ENCODE results near the gene MYL6. TPM values are rescaled to one million over a fixed set of nuclear protein-coding genes. Genes with fewer than 3 reads are reported as not detected.

The MYL6 gene
- total RNA-seq, 1 experiment from 2014 or later: 932 TPM

DNA sequence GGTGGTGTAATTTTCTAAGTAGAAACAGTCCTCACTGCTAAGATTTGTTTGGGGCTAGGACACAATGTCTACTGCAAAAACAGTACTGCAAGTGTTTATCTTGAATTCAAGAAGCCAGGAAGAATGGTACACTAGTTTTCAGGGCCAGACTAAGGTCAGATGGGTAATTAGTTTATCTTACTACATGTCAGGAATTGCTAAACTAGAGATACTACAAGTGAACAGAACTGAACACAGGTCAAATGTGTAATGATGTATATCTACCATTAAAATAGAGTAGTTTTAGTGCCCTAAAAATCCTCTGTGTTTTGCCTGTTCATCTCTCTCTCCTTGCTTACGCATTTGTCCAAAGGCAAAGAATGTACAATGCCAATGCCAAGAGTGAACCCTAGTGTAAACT, 44.1 kb upstream of the MYL6 start (continued):
- TF ChIP-seq TEAD4 (CRISPR knock-in tag; IDR thresholded peaks at IDR 0.05): no peak

DNA sequence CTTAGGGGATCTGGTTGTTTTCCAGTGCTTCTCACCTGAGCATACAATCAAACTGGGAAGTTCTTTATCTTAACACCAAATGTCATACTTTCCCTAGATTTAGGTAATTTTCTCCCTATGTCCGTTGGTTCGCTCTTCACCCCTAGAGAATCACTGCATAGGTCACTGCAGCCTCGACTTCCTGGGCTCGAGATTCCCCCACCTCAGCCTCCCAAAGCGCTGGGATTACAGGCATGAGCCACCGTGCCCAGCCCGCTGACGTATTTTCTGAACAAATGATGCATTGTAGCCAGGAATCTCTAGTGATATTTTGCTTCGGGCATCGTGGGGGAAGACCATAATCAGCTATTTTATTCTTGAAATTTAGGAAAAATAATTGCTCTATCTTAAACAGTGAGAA, 42.8 kb upstream of the MYL6 start:
- no peaks in the 10 kb centered on the region for H3K9me3 Mint-ChIP-seq
- peaks cover 21% of the 10 kb centered on the region for H3K4me1 Mint-ChIP-seq
- CTCF ChIA-PET: interaction anchor here (0.8 to 1.2 kb wide), 3 partner anchors 11 to 74 kb away, joined by 3 to 4 read pairs (median 3); partner anchors contain the start of gene SMARCC2
- POLR2A ChIA-PET: interaction anchor here (0.7 to 1.8 kb wide), 3 partner anchors 11 to 74 kb away, joined by 3 to 8 read pairs (median 3); partner anchors contain the start of genes PA2G4 and SMARCC2
- DNase-seq (ENCODE audit: low spot score): no peak
- peaks cover 50% of the 10 kb centered on the region for H3K36me3 Mint-ChIP-seq
- ATAC-seq: no peak
- peak overlapping the region; percentile 100 for H3K27ac Mint-ChIP-seq
- H3K27me3 Mint-ChIP-seq (ENCODE audit: low read depth): no peaks in the 10 kb centered on the region
- H3K4me3 Mint-ChIP-seq: peak overlapping the region; percentile 100
- TF ChIP-seq ZNF121 (CRISPR knock-in tag; IDR thresholded peaks at IDR 0.05) (no peak), PRRX2 (CRISPR knock-in tag; IDR thresholded peaks at IDR 0.05) (no peak), NFYB (CRISPR knock-in tag; conservative IDR thresholded peaks at IDR 0.05; ENCODE audit: low read depth) (no peak), CREB1 (CRISPR knock-in tag; IDR thresholded peaks at IDR 0.05) (no peak), ZNF396 (CRISPR knock-in tag; IDR thresholded peaks at IDR 0.05; ENCODE audit: borderline replicate concordance) (no peak), TP53 (CRISPR knock-in tag; IDR thresholded peaks at IDR 0.05) (no peak)
- TF ChIP-seq, protein P1, sequence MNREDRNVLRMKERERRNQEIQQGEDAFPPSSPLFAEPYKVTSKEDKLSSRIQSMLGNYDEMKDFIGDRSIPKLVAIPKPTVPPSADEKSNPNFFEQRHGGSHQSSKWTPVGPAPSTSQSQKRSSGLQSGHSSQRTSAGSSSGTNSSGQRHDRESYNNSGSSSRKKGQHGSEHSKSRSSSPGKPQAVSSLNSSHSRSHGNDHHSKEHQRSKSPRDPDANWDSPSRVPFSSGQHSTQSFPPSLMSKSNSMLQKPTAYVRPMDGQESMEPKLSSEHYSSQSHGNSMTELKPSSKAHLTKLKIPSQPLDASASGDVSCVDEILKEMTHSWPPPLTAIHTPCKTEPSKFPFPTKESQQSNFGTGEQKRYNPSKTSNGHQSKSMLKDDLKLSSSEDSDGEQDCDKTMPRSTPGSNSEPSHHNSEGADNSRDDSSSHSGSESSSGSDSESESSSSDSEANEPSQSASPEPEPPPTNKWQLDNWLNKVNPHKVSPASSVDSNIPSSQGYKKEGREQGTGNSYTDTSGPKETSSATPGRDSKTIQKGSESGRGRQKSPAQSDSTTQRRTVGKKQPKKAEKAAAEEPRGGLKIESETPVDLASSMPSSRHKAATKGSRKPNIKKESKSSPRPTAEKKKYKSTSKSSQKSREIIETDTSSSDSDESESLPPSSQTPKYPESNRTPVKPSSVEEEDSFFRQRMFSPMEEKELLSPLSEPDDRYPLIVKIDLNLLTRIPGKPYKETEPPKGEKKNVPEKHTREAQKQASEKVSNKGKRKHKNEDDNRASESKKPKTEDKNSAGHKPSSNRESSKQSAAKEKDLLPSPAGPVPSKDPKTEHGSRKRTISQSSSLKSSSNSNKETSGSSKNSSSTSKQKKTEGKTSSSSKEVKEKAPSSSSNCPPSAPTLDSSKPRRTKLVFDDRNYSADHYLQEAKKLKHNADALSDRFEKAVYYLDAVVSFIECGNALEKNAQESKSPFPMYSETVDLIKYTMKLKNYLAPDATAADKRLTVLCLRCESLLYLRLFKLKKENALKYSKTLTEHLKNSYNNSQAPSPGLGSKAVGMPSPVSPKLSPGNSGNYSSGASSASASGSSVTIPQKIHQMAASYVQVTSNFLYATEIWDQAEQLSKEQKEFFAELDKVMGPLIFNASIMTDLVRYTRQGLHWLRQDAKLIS (CRISPR knock-in tag; IDR thresholded peaks at IDR 0.05; ENCODE audit: borderline replicate concordance): no peak
- TF ChIP-seq, protein P2, sequence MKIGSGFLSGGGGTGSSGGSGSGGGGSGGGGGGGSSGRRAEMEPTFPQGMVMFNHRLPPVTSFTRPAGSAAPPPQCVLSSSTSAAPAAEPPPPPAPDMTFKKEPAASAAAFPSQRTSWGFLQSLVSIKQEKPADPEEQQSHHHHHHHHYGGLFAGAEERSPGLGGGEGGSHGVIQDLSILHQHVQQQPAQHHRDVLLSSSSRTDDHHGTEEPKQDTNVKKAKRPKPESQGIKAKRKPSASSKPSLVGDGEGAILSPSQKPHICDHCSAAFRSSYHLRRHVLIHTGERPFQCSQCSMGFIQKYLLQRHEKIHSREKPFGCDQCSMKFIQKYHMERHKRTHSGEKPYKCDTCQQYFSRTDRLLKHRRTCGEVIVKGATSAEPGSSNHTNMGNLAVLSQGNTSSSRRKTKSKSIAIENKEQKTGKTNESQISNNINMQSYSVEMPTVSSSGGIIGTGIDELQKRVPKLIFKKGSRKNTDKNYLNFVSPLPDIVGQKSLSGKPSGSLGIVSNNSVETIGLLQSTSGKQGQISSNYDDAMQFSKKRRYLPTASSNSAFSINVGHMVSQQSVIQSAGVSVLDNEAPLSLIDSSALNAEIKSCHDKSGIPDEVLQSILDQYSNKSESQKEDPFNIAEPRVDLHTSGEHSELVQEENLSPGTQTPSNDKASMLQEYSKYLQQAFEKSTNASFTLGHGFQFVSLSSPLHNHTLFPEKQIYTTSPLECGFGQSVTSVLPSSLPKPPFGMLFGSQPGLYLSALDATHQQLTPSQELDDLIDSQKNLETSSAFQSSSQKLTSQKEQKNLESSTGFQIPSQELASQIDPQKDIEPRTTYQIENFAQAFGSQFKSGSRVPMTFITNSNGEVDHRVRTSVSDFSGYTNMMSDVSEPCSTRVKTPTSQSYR (CRISPR knock-in tag; IDR thresholded peaks at IDR 0.05): no peak
- TF ChIP-seq, protein P3, sequence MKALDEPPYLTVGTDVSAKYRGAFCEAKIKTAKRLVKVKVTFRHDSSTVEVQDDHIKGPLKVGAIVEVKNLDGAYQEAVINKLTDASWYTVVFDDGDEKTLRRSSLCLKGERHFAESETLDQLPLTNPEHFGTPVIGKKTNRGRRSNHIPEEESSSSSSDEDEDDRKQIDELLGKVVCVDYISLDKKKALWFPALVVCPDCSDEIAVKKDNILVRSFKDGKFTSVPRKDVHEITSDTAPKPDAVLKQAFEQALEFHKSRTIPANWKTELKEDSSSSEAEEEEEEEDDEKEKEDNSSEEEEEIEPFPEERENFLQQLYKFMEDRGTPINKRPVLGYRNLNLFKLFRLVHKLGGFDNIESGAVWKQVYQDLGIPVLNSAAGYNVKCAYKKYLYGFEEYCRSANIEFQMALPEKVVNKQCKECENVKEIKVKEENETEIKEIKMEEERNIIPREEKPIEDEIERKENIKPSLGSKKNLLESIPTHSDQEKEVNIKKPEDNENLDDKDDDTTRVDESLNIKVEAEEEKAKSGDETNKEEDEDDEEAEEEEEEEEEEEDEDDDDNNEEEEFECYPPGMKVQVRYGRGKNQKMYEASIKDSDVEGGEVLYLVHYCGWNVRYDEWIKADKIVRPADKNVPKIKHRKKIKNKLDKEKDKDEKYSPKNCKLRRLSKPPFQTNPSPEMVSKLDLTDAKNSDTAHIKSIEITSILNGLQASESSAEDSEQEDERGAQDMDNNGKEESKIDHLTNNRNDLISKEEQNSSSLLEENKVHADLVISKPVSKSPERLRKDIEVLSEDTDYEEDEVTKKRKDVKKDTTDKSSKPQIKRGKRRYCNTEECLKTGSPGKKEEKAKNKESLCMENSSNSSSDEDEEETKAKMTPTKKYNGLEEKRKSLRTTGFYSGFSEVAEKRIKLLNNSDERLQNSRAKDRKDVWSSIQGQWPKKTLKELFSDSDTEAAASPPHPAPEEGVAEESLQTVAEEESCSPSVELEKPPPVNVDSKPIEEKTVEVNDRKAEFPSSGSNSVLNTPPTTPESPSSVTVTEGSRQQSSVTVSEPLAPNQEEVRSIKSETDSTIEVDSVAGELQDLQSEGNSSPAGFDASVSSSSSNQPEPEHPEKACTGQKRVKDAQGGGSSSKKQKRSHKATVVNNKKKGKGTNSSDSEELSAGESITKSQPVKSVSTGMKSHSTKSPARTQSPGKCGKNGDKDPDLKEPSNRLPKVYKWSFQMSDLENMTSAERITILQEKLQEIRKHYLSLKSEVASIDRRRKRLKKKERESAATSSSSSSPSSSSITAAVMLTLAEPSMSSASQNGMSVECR (CRISPR knock-in tag; IDR thresholded peaks at IDR 0.05; ENCODE audit: borderline replicate concordance): no peak
- TF ChIP-seq, protein P4, sequence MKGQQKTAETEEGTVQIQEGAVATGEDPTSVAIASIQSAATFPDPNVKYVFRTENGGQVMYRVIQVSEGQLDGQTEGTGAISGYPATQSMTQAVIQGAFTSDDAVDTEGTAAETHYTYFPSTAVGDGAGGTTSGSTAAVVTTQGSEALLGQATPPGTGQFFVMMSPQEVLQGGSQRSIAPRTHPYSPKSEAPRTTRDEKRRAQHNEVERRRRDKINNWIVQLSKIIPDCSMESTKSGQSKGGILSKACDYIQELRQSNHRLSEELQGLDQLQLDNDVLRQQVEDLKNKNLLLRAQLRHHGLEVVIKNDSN (CRISPR knock-in tag; IDR thresholded peaks at IDR 0.05): no peak
- TF ChIP-seq, protein P5, sequence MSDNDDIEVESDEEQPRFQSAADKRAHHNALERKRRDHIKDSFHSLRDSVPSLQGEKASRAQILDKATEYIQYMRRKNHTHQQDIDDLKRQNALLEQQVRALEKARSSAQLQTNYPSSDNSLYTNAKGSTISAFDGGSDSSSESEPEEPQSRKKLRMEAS (CRISPR knock-in tag; IDR thresholded peaks at IDR 0.05): no peak
- TF ChIP-seq, protein P6, sequence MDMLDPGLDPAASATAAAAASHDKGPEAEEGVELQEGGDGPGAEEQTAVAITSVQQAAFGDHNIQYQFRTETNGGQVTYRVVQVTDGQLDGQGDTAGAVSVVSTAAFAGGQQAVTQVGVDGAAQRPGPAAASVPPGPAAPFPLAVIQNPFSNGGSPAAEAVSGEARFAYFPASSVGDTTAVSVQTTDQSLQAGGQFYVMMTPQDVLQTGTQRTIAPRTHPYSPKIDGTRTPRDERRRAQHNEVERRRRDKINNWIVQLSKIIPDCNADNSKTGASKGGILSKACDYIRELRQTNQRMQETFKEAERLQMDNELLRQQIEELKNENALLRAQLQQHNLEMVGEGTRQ (CRISPR knock-in tag; IDR thresholded peaks at IDR 0.05): no peak
- TF ChIP-seq, protein P7, sequence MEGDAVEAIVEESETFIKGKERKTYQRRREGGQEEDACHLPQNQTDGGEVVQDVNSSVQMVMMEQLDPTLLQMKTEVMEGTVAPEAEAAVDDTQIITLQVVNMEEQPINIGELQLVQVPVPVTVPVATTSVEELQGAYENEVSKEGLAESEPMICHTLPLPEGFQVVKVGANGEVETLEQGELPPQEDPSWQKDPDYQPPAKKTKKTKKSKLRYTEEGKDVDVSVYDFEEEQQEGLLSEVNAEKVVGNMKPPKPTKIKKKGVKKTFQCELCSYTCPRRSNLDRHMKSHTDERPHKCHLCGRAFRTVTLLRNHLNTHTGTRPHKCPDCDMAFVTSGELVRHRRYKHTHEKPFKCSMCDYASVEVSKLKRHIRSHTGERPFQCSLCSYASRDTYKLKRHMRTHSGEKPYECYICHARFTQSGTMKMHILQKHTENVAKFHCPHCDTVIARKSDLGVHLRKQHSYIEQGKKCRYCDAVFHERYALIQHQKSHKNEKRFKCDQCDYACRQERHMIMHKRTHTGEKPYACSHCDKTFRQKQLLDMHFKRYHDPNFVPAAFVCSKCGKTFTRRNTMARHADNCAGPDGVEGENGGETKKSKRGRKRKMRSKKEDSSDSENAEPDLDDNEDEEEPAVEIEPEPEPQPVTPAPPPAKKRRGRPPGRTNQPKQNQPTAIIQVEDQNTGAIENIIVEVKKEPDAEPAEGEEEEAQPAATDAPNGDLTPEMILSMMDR (IDR thresholded peaks at IDR 0.05): no peak
- TF ChIP-seq, protein P8, sequence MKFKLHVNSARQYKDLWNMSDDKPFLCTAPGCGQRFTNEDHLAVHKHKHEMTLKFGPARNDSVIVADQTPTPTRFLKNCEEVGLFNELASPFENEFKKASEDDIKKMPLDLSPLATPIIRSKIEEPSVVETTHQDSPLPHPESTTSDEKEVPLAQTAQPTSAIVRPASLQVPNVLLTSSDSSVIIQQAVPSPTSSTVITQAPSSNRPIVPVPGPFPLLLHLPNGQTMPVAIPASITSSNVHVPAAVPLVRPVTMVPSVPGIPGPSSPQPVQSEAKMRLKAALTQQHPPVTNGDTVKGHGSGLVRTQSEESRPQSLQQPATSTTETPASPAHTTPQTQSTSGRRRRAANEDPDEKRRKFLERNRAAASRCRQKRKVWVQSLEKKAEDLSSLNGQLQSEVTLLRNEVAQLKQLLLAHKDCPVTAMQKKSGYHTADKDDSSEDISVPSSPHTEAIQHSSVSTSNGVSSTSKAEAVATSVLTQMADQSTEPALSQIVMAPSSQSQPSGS (CRISPR knock-in tag; IDR thresholded peaks at IDR 0.05; ENCODE audit: borderline replicate concordance, low read depth): no peak
- TF ChIP-seq, protein P9, sequence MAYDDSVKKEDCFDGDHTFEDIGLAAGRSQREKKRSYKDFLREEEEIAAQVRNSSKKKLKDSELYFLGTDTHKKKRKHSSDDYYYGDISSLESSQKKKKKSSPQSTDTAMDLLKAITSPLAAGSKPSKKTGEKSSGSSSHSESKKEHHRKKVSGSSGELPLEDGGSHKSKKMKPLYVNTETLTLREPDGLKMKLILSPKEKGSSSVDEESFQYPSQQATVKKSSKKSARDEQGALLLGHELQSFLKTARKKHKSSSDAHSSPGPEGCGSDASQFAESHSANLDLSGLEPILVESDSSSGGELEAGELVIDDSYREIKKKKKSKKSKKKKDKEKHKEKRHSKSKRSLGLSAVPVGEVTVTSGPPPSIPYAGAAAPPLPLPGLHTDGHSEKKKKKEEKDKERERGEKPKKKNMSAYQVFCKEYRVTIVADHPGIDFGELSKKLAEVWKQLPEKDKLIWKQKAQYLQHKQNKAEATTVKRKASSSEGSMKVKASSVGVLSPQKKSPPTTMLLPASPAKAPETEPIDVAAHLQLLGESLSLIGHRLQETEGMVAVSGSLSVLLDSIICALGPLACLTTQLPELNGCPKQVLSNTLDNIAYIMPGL (CRISPR knock-in tag; IDR thresholded peaks at IDR 0.05): no peak
